ENCODE results near the gene PHF21A.

DNA sequence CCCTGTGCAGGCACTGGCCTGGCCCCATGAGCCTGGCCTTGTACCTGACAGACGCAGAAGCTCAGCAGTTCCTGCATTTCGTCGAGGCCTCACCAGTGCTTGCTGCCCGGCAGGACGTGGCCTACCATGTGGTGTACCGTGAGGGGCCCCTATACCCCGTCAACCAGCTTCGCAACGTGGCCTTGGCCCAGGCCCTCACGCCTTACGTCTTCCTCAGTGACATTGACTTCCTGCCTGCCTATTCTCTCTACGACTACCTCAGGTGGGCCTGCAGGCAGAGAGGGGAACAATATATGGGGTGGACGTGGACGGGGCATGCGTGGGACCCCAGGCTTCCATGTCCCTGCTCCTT, 193.9 kb downstream of the PHF21A start:
- TF ChIP-seq, protein P1, sequence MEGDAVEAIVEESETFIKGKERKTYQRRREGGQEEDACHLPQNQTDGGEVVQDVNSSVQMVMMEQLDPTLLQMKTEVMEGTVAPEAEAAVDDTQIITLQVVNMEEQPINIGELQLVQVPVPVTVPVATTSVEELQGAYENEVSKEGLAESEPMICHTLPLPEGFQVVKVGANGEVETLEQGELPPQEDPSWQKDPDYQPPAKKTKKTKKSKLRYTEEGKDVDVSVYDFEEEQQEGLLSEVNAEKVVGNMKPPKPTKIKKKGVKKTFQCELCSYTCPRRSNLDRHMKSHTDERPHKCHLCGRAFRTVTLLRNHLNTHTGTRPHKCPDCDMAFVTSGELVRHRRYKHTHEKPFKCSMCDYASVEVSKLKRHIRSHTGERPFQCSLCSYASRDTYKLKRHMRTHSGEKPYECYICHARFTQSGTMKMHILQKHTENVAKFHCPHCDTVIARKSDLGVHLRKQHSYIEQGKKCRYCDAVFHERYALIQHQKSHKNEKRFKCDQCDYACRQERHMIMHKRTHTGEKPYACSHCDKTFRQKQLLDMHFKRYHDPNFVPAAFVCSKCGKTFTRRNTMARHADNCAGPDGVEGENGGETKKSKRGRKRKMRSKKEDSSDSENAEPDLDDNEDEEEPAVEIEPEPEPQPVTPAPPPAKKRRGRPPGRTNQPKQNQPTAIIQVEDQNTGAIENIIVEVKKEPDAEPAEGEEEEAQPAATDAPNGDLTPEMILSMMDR (conservative IDR thresholded peaks at IDR 0.05): no peak
- TF ChIP-seq ZFX (IDR thresholded peaks at IDR 0.05): no peak
